GM20431 (cell line): ENCODE measurements around the gene TPR.
"Not testable (repeated sequence)": the region's sequence is repeated elsewhere in the genome, so short reads cannot be mapped to it uniquely, and the experiment has no call there.

Source experiments
- in situ Hi-C: fragments of 300-500 bp; cut with MseI, MboI; formaldehyde crosslinking; loops from one replicate; pipeline ENCODE4 v1.15.0; 2020; ENCODE audit warnings: low sequenced_read_pairs; ENCODE audit not compliant: unreplicated experiment

The TPR gene

DNA sequence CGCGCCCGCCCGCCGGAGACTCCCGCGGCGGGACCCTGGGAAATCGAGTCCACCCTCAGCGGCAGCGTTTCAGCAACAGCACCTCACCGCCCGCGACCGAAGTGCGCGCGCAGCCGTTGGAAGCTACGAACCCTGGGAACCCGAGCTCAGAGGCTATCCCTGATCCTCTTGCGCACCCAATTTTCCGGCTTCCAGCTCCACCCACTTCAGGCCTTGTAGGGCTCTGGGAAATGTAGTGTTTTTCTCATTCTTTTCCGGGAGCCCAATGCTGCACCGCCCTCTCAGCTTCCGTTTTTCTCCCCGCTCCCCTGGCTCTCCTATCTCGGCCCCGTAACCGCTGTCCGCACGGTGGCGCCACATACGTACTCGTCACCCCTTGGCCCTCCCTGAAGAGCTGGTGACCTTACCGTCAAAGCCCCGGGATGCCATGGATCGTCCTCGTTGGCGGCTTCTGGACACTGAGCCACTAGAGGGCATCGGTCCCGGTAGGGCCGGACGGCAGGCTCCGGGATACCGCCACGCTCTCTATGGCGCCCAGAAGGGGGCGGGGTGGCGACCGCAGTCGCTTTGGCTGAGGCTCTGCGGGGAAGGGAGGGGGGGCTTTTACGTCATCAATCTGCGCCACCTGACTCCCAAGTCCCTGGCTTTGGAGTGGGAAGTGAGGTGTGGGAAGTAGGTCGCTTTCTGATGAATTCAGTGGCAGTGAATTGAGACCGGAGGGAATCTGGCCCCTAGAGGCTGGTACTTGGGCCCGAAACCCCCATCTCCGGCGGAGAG is at the start of gene TPR, which contains the start of gene ODR4:
TSS of gene TPR (minus strand) at position 102 of the 777 bp plus-strand sequence. CDS start 225 bp downstream, outside the sequence.
TSS of gene ODR4 (plus strand) at position 687 of the 777 bp plus-strand sequence. CDS start 3,948 bp downstream, outside the sequence.
- in situ Hi-C loops, result no loop called here

DNA sequence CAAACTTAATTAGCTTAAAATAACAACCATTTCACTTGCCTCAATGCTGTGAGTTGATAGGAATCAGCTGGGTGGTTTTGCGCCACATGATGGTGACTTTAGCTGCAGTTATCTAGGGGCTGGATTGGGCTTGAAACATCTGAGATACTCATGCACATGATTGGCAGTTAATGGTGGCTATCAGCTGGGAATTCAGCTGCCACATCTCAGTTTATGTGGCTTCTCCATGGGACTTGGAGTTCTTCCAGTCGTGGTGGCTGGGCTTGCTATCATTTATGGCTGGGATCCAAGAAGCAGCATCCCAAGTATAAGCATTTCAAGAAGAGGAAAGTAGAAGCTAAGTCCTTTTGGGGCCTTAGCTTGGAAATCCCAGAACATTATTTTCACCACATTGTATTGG is 49.5 kb upstream of the TPR start:
- in situ Hi-C loops, result no loop called here

DNA sequence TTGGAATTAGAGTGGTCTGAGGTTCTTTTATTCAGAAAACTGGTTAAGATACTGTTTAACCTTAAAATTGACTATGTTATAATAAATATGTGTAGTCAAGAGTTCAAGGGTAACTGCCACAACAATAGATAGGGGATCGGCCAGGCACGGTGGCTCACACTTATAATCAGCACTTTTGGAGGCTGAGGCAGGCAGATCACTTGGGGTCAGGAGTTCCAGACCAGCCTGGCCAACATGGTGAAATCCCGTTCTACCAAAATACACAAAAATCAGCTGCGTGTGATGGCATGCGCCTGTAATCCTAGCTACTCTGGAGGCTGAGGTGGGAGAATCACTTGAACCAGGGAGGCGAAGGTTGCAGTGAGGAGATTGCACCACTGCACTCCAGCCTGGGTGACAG is 46.4 kb upstream of the TPR start:
- in situ Hi-C loops, result no loop called here

DNA sequence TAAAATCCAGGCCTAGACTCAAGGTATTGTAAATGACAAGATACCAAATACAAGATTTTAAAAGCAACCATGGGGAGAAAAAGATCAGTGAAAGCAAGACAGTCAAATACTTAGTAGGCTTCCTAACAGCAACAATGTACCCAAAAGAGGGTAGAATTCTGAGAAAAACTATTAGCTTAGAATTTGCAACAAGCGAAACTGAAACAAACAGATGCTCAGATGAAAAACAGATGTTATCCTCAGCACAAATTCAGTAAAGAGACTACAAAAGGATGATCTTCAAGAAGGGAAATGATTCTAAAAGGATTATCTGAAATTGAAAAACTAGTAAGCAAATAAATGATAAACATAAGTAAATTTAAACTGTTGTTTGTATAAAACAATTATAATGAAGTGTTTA is 45.9 kb upstream of the TPR start:
- in situ Hi-C loops, result no loop called here

DNA sequence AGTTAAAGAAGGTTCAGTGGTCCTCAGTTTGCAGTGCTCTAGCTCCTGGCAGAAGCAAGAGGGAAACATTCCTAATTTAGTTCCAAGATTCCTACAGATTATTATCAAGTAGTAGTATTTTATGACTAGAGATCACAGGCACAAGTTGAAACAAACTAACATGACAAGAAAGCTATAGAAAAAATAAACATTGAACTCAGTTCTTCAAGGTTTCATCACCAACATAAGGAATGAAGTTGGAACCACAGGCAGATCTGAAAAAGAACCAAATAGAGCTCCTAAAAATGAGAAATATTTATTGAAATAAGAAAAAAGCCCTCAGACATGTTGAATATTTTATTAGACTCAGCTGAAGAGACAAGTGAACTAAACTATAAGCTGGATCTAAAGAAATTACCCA is 45.3 kb upstream of the TPR start:
- in situ Hi-C loops, result no loop called here

DNA sequence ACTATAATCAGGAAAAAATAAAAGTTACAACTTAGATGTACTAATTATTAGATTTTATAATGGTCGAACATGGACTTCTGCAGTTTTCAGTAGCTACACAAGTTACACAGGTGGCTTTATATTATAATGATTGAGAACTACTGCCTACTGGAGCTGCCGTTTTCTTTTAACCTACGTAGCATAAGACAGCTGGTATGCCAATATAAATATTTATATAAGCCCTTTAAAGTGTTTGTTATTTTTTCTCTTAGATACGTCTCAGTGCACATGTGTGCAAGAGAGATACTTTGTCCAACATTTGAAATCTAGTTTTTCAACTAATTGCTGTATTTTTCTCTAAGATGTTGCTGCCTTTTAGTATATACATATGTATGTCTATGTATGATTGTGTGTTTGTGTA is 43.5 kb upstream of the TPR start:
- in situ Hi-C loops, result no loop called here

DNA sequence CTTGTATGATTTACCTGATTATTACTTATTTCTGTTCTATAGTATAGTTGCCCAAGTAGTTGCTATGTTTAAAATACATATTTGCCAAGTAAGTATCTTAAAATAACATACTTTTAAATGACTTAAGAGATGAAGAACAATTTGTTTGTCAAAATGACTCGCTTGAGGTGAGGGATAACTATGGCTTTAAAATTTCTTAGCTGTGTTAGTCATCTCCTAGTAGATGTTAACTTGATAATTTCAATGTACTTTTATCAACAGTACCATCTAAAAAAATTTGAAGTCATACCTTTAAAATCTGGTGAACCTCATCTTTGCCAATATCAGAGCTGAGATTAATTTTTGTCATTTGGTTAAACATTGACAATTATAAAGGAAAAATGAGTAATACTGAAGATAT is 38.3 kb upstream of the TPR start:
- in situ Hi-C loops, result no loop called here

DNA sequence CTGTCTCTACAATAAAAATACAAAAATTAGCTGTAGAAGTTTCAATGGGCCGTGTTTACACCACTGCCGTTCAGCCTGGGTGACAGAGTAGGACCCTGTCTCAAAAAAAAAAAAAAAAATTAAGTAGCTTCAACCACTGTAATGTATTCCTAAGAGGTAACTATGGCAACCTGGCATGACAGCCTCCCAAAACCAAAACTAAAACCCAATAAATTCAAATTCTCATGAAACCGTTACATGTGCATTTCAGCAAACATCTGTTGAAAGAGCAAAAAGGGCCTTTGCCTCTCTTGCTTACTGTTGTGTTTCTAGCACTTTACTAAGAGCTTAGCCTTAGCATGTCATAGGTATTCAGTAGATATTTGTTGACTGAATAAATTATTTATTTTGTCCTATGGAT is 34.0 kb upstream of the TPR start:
- in situ Hi-C loops, result no loop called here

DNA sequence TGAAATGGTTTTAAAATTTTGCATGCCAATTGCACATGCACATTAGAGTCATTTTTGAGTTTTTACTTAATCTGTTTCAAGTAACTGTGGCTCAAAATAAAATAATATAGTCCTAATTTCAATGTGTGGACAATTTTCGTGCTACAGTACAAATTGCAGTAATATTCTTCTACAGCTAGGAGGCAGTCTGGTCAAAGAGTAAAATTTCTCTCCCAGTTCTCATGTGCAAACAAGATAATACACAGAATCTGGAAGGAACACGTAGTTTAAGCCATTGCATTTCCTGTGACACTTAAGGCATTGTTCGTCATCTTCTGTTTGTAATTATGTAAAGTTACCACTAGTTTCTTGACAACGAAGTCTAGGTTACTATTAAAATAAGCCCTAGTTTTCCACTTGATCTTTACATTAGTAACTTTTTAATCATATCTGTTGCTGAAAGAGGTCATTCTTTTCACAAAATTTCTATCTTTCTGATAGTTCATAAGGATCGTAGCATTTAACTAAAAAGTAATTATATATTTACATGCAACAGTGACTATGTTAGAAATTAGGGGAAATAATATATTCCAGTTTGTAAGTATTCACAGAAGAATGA is 29.5 kb upstream of the TPR start:
- in situ Hi-C loops, result no loop called here

DNA sequence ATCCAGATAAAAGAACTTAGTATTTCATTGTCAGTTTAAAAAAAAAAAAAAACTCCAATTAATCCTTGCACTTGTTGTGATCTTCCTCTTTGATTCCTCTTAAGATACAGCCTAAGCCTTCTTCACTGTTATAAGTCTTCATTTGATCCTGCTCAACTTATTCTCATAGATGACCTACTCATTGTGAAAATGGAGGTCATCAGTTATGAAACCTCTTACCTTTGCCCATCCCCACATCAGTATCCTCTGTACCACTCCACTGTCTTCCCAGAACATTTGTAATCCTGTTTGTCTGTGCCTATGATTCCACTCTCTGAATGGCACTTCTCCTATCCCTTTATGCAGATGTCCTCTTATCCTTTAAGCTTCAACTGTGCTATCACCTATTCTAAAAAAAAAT is 28.6 kb upstream of the TPR start:
- in situ Hi-C loops, result no loop called here

DNA sequence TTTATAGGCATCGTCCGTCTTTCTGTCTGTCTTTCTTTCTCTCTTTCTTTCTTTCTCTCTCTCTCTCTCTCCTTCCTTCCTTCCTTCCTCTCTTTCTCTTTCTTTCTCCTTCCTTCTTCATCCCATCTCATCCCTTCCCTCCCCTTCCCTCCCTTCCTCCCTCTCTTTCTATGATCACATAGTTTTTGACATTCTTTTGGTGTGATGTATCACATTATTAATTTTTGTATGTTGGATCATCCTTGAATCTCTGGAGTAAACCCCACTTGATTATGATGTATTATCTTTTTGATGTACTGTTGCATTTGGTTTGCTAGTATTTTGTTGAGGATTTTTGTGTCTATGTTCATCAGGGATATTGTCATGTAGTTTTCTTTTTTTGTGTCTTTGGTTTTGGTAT is 26.4 kb upstream of the TPR start:
- in situ Hi-C loops, result not testable (repeated sequence)

DNA sequence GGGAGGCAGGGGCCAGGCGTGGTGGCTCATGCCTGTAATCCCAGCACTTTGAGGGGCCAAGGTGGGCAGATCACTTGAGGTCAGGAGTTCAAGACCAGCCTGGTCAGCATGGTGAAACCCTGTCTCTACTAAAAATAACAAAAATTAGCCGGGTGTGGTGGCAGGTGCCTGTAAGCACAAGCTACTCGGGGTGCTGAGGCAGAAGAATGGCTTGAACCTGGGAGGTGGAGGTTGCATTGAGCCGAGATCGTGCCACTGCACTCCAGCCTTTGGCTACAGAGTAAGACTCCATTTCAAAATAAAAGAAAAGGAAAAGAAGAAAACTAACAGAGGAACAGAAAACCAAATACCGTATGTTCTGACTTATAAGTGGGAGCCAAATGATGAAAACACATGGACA is 17.7 kb upstream of the TPR start:
- in situ Hi-C loops, result not testable (repeated sequence)

DNA sequence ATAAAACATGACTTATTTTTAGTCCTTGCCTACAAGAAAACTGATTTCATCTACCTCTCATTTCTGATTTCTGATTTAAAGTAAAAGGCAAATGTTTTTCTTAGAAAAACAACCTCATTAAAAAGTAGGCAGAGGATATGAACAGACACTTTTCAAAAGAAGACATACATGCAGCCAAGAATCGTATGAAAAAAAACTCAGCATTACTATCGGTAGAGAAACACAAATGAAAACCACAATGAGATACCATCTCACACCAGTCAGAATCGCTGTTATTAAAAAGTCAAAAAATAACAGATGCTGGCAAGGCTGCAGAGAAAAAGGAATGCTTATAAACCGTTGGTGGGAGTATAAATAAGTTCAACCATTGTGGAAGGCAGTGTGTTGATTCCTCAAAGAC is 16.8 kb upstream of the TPR start:
- in situ Hi-C loops, result no loop called here

DNA sequence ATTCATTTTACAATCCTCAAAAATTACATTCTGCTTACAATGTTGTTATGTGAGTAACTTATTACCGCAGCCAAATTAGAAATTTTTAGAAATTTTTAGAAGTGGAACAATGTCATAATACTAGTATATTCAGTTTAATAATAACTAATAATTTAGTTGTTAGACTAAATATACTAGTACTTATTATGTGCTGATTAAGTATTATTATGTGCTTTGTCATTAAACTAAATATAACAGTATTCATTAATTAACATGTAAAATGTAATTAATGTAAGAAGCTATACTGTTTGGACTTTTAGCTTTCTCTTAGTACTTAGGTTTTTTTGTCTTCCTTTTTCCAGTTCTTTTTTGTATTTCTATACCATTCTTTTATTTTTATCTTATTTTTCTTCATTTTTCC is 15.9 kb upstream of the TPR start:
- in situ Hi-C loops, result no loop called here

DNA sequence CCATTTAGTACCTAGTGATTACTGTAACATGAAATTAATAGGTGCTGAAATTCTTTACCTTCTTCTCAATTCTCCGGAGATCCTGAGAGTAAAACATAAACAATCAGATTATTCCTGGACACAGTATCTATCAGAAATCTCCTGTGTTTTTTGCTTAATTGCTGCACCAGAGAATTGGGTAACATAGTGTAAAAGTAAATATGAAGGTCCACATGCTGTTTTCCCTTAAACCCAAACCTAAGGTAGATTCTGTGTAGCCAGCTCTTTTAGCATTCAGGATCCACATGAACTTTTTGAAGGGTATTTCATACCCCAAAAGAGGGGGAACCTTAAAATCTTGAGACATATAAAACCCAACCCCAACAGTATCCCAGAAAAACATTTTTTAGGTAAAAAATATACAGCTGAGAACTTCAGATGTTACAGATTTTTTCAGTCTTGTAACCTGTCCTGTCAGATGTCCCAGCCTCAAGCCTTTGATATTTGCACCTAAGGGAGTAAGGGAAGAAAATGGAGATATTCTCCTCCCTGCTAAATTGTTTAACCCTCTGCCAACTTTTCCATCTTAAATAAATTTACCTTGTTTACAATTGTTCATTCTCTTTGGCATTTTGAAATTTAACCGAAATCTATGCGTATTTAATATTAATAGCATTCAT is 11.8 kb upstream of the TPR start:
- in situ Hi-C loops, result no loop called here

DNA sequence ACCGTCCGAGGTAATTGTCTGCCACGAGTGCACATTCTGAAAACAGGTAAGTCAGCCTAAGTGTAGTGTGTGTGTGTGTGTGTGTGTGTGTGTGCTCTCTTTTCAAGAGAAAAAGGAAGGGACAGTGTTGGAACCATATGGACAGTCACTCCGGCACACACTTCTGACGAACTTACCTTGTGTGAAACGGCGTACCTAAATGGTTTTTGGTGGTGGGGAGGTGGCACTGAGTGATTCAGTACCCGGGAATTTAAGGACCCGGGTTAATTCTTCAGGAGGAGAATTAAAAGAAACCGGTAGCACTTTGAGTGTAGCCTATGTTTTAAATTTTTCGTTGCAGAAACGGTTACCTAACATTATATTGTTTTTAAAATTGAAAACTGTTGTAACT is 871 bp upstream of the TPR start:
- in situ Hi-C loops, result no loop called here

DNA sequence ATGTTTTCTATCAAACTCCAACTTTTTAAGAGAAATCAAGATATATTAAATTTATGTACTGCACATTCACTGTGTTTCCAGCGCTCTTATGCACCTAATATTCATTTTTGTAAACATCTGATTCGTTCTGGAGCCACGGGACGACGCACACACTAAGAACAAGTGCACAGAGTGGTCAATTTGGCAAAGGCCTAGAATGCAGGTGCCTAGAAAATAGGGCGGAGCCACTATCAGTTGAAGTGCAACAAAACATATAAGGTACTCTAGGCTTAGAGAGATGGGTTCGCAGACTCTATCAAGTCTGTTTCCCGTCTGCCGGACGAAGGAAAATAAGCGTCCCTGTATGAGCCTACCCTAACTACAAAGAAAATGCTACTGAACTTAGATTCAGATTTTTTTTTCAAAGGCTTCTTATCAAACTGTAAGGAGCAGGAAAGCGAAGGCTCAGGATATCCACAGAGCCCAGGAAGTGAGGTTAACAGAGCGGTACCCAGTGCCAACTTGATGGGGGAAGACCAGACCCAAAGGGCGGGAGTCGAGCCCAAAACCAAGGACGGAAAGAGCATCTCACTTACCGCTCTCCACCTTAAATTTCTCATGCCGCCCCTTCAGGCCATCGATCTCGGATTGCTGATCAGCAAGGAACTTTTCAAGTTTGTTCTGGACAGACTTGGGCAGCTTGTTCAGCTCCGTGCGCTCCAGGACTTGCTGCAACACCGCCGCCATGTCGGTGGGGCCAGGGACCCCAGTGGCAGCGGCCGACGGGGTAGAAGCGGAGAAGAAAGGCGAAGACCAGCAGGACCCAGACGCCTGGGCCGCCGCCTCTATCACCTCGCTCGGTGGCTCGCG is 526 bp downstream of the TPR start:
- in situ Hi-C loops, result no loop called here

DNA sequence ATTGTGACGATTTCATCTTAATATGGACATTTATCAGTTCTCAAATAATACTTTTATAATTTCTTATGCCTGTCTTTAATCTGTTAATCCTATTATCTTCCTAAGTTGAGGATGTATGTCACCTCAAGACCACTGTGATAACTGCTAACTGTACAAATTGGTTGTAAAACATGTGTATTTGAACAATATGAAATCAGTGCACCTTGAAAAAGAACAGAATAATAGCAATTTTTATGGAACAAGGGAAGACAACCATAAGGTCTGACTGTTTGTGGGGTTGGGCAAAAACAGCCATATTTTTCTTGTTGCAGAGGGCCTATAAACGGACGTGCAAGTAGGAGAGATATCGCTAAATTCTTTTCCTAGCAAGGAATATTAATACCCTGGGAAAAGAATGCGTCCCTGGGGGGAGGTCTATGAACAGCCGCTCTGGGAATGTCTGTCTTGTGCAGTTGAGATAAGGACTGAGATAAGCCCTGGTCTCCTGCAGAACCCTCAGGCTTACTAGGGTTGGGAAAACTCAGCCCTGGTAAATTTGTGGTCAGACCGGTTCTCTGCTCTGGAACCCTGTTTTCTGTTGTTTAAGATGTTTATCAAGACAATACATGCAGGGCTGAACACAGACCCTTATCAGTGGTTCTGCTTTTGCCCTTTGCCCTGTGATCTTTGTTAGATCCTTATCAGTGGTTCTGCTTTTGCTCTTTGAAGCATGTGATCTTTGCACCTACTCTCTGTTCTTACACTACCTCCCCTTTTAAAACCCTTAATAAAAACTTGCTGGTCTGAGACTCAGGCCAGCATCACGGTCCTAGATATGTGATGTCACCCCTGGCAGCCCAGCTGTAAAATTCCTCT is 27.0 kb downstream of the TPR start:
- in situ Hi-C loops, result not testable (repeated sequence)

DNA sequence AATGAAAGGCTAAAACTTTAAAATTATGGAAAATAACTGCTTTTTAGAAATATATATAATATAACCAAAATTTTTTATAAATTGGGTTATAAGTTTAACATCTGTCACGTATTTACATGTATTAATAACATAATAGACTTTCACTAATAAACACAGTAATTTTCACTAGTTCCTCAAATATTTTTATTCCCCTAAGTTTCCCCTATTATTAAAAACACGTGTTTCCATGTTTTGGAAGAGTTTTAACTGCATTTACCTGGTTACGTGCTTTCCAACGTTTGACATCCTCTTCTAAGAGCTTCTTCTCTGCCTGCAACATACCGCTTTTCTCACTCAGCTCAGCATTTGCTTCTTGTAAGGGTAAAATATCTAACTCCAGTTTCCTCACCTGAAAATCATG is 34.3 kb downstream of the TPR start:
- in situ Hi-C loops, result no loop called here

DNA sequence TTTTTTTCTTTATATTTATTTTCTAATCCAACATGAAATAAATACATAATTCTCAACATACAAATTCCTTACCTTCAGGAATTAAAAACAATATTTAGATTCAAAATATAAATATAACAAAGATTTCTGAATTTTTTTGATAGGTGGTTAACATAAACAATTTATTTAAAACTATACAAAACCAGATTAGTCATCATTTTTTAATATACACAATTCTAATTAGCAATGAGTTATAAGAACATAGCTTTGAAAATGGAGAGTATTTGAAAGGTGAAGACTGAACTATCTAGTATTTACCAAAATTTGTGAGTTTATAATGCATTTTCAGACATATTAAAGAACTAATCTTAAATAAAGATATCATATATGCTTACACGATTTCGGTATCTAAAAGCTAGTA is 37.5 kb downstream of the TPR start:
- in situ Hi-C loops, result no loop called here
